IPS-20b (cell line): Measurements from ENCODE around the gene CTDP1.
"Not testable (repeated sequence)": the region's sequence is repeated elsewhere in the genome, so short reads cannot be mapped to it uniquely, and the experiment has no call there.

Experiments
- H3K27ac ChIP-seq: one replicate; pipeline ENCODE4 v1.5.1; 2013; ENCODE audit warnings: low read length
- H3K27me3 ChIP-seq: 2 replicates; pipeline ENCODE4 v1.6.1; 2013; ENCODE audit warnings: mild to moderate bottlenecking, low read length, inconsistent platforms; ENCODE audit not compliant: insufficient read depth
- H3K36me3 ChIP-seq: 2 replicates; pipeline ENCODE4 v1.6.1; 2013; ENCODE audit warnings: low read depth, mild to moderate bottlenecking, inconsistent platforms, low read length, moderate library complexity; ENCODE audit not compliant: insufficient read depth
- H3K4me1 ChIP-seq: 2 replicates; pipeline ENCODE4 v1.6.1; 2013; ENCODE audit warnings: mild to moderate bottlenecking, control low read depth, inconsistent platforms, low read length, moderate library complexity; ENCODE audit not compliant: insufficient read depth
- H3K4me3 ChIP-seq: 2 replicates; pipeline ENCODE4 v1.5.1; 2013; ENCODE audit warnings: mild to moderate bottlenecking, low read length, inconsistent platforms
- H3K9ac ChIP-seq: 2 replicates; pipeline ENCODE4 v1.6.1; 2013; ENCODE audit warnings: low read depth, mild to moderate bottlenecking, inconsistent platforms, low read length, moderate library complexity
- H3K9me3 ChIP-seq: 2 replicates; pipeline ENCODE4 v1.6.1; 2013; ENCODE audit warnings: mild to moderate bottlenecking, low read depth, low read length, inconsistent platforms; ENCODE audit not compliant: insufficient read depth

The CTDP1 gene

DNA sequence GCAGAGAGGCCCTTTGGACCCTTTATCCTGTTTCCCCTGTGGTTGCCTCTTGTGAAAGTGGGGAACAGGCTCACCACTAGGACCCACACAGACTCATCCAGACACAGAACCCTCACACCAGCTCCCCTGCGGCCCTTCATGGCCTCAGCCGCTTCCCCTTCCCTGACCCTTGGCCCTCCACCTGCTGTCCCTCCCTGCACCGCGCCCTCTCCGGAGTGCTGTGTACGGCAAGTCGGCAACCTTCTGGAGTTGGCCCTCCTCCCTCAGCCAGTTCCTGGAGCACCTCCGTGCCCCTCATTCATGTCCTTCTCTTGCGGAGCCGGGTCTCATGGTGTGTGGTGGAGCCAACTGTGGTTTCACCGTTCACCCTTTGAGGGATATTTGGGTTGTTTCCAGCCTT, 44.0 kb downstream of the CTDP1 start:
- no peak overlapping the region for H3K9ac ChIP-seq
- H3K36me3 ChIP-seq, result peaks cover 45% of the 10 kb centered on the region
- no peaks in the 10 kb centered on the region for H3K4me1 ChIP-seq
- no peak overlapping the region for H3K27ac ChIP-seq
- H3K27me3 ChIP-seq, result no peaks in the 10 kb centered on the region
- H3K4me3 ChIP-seq, result no peak overlapping the region
- no peaks in the 10 kb centered on the region for H3K9me3 ChIP-seq

DNA sequence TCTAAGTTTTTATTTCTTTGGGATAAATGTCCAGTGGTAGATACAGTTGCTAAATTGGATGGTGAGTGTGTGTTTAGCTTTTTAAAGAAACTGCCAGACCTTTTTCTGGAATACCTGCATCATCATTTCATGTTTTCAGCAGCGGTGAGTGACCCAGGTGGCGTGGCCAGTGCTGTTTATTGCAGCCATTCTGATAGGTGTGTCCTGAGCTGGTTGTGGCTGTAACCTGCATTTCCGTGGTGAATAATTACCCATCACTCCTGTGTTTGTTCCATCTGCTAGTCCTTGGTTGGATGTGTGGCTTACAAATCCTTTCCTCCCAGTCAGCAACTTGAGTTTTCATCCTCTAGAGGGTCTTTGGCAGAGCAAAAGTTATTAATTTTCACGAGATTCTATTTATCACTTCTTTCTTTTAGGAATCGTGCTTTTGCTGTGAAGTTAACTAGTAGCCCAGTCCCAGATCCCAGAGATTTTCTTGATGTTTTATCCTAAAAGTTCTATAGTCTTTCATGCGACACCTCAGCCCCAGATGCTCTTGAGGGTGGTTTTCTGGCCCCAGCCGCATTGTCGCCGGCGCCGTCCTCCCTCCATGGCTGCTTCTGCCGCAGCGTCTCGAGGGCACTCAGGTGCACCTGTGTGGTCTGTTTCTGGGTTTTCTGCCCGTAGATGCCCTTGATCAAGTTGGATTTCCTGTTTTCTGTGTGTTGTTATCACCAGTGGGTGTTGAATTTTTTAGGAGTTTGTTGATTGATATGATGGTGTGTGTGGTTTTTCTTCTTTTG, 44.9 kb downstream of the CTDP1 start:
- Histone ChIP-seq H3K4me1 (no peaks in the 10 kb centered on the region), H3K27ac (no peak overlapping the region), H3K27me3 (no peaks in the 10 kb centered on the region), H3K9ac (no peak overlapping the region), H3K4me3 (no peak overlapping the region), H3K36me3 (peaks cover 45% of the 10 kb centered on the region), H3K9me3 (no peaks in the 10 kb centered on the region)

DNA sequence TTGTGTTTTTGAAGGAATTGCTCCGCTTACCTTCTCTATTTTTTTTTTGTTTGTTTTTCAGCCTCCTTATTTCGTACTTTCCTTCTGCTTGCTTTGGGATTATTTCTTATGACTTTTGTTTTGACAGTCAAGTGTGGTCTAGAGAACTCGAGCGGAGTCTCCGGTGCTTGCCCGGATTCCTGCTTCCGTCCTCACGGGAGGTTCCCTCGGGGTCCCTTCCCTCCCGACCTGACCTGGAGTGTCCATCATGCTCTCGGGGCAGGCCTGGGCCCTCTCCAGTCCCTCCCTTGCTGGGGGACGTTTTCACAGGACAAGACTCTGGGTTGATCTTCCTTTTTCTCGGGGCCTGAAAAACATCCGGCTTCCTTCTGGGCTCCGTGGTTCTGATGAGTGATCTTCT, 45.9 kb downstream of the CTDP1 start:
- no peaks in the 10 kb centered on the region for H3K4me1 ChIP-seq
- H3K27me3 ChIP-seq, result no peaks in the 10 kb centered on the region
- H3K36me3 ChIP-seq, result peaks cover 45% of the 10 kb centered on the region
- no peak overlapping the region for H3K4me3 ChIP-seq
- no peak overlapping the region for H3K27ac ChIP-seq
- H3K9ac ChIP-seq, result no peak overlapping the region
- H3K9me3 ChIP-seq, result no peaks in the 10 kb centered on the region

DNA sequence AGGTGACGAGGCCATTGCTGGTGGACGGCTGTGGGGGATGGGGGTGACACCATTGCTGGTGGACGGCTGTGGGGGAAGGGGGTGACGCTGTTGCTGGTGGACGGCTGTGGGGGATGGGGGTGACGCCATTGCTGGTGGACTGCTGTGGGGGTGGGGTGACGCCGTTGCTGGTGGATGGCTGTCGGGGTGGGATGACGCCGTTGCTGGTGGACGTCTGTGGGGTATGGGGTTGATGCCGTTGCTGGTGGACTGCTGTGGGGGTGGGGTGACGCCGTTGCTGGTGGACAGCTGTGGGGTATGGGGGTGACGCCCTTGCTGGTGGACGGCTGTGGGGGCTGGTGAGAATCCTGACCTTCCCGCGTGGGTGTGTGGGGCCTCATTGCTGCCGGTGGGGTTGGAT, 47.1 kb downstream of the CTDP1 start:
- Histone ChIP-seq H3K4me1 (no peaks in the 10 kb centered on the region), H3K27ac (no peak overlapping the region), H3K27me3 (no peaks in the 10 kb centered on the region), H3K4me3 (no peak overlapping the region), H3K36me3 (peaks cover 48% of the 10 kb centered on the region), H3K9me3 (peaks cover 9% of the 10 kb centered on the region), H3K9ac (no peak overlapping the region)

DNA sequence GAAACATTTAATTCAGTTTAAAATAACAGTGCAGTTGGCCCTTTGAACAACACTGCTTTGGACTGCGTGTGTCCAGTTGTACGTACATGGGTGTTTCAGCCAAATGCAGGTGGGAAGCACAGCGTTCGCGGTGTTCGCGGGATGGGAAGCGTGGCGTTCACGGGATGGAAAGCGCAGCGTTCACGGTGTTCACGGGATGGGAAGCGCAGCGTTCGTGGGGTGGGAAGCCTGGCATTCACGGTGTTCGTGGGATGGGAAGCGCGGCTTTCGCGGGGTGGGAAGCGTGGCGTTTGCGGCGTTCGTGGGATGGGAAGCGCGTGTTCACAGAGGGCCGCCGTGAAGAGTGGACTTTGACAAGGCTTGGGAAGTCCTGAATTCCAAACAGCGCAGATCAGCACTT, 47.6 kb downstream of the CTDP1 start:
- no peak overlapping the region for H3K9ac ChIP-seq
- H3K36me3 ChIP-seq, result peaks cover 49% of the 10 kb centered on the region
- H3K9me3 ChIP-seq, result peaks cover 12% of the 10 kb centered on the region
- no peak overlapping the region for H3K27ac ChIP-seq
- H3K4me3 ChIP-seq, result no peak overlapping the region
- no peaks in the 10 kb centered on the region for H3K27me3 ChIP-seq
- no peaks in the 10 kb centered on the region for H3K4me1 ChIP-seq

DNA sequence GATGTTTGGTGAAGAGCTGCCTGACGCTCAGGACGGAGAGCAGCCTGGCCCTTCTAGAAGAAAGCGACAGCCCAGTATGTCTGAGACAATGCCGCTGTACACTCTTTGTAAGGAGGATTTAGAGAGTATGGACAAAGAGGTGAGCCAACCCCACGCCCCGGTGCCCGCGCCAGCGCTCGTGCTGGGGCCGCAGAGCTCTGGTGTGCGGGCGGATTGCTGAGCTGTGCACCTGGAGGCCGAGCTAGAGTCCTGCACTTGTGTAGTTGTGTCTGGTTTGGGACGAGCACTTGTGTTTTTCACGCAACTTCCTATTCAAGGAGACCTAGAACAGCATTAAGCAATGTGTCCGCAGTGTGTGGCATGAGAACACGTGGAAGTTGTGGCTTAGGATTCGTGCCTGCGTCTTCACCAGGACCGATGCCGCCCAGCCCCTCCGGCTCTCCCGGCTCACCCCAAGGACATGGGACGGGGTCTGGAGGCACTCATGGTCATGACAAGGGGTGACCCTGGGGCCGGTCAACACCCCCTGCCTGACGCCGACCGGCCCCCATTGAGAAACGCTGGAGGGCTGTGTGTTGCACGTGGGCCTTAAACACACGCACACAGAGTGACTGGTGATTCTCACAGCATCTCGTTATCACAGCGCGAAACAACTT, 49.5 kb downstream of the CTDP1 start:
- Histone ChIP-seq H3K27me3 (no peaks in the 10 kb centered on the region), H3K9me3 (peaks cover 12% of the 10 kb centered on the region), H3K4me3 (no peak overlapping the region), H3K9ac (no peak overlapping the region), H3K4me1 (no peaks in the 10 kb centered on the region), H3K36me3 (peaks cover 45% of the 10 kb centered on the region), H3K27ac (no peak overlapping the region)

DNA sequence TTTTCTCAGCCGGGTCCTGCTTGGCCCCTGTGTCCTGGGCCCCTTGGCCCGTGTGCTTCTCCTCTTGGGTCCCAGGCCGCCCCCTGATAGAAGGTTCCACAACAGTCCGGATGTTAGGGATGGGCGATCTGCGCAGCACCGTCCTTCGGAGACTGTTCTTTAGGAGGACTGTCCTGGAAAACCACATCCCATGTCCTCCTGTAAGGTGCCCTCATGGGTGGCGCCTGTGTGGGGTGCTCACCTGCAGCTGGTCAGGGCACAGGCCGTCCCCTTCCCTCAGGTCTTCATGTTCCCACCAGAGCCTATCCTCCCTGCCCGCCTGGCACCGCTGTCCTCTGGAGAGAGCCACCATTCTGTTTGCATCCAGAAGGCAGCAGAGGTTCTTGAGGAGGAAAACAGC, 50.0 kb downstream of the CTDP1 start:
- Histone ChIP-seq H3K27ac (no peak overlapping the region), H3K36me3 (peaks cover 51% of the 10 kb centered on the region), H3K27me3 (no peaks in the 10 kb centered on the region), H3K4me1 (no peaks in the 10 kb centered on the region), H3K9me3 (peaks cover 12% of the 10 kb centered on the region), H3K9ac (no peak overlapping the region), H3K4me3 (no peak overlapping the region)

DNA sequence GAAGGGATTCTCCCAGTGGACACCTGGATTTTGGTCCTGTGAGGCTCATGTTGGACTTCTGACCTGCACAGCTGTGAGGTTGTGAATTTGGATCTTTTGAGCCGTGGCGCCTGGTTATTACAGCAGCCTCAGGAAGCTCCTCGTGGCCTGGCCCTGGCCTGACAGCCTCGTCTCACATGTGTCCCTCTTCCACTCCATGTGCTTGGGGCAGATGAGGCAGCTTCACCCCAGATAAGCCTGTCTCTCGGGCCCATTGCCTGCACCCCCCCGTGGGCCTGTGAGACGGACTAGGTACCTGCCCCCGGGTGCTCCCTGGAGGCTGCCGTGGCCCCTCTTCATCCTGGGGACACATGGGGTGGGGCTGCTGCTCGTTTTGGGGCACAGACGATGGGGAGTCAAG, 51.2 kb downstream of the CTDP1 start:
- peaks cover 54% of the 10 kb centered on the region for H3K36me3 ChIP-seq
- no peaks in the 10 kb centered on the region for H3K27me3 ChIP-seq
- H3K9ac ChIP-seq, result no peak overlapping the region
- H3K4me3 ChIP-seq, result no peak overlapping the region
- no peak overlapping the region for H3K27ac ChIP-seq
- peaks cover 12% of the 10 kb centered on the region for H3K9me3 ChIP-seq
- no peaks in the 10 kb centered on the region for H3K4me1 ChIP-seq

DNA sequence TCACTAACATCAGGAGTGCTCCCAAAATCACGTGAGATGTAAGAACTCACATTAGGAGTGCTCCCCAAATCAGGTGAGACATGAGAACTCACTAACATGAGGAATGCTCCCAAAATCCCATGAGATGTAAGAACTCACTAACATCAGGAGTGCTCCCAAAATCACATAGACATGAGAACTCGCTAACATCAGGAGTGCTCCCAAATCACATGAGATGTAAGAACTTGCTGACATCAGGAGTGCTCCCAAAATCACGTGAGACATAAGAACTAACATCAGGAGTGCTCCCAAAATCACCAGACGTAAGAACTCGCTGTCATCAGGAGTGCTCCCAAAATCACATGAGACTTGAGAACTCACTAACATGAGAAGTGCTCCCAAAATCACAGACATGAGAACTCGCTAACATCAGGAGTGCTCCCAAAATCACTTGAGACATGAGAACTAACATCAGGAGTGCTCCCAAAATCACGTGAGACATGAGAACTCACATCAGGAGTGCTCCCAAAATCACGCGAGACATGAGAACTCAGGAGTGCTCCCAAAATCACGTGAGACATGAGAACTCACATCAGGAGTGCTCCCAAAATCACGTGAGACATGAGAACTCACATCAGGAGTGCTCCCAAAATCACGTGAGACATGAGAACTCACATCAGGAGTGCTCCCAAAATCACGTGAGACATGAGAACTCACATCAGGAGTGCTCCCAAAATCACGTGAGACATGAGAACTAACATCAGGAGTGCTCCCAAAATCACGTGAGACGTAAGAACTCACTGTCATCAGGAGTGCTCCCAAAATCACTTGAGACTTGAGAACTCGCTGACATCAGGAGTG, 52.5 kb downstream of the CTDP1 start:
- Histone ChIP-seq H3K9me3 (peaks cover 12% of the 10 kb centered on the region), H3K36me3 (peaks cover 64% of the 10 kb centered on the region)
- not testable (repeated sequence) for H3K9ac ChIP-seq, H3K4me3 ChIP-seq, H3K27ac ChIP-seq, H3K4me1 ChIP-seq, H3K27me3 ChIP-seq

DNA sequence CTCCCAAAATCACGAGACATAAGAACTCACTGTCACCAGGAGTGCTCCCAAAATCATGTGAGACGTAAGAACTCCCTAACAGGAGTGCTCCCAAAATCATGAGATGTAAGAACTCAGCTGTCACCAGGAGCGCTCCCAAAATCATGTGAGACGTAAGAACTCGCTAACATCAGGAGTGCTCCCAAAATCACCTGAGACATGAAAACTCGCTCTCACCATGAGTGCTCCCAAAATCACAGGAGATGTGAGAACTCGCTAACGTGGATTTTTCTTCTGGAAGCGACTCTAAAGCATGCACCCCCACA, 53.1 kb downstream of the CTDP1 start:
- peaks cover 12% of the 10 kb centered on the region for H3K9me3 ChIP-seq
- H3K36me3 ChIP-seq, result peaks cover 70% of the 10 kb centered on the region
- no peak overlapping the region for H3K4me3 ChIP-seq
- no peak overlapping the region for H3K9ac ChIP-seq
- H3K27ac ChIP-seq, result no peak overlapping the region
- no peaks in the 10 kb centered on the region for H3K4me1 ChIP-seq
- no peaks in the 10 kb centered on the region for H3K27me3 ChIP-seq

DNA sequence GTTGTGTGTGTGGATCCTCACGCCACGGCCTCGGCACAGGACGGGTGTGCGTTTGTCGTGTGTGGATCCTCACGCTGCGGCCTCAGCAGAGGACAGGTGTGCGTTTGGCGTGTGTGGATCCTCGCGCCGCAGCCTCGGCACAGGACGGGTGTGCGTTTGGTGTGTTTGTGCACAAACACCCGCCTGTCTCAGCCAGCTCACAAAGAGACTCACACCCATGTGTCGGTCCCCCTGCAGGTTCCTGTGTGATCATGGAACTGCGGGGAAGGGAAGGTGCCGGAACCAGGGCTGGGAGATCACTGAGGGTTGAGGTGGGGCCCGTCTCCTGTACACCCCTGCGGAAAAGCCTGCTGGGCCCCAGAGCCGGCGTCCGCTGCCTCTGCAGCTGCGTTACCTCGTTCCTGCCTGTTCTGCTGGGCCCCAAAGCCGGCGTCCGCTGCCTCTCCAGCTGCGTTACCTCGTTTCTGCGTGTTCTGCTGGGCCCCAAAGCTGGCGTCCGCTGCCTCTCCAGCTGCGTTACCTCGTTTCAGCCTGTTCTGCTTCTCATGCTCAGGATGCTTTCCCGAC, 53.6 kb downstream of the CTDP1 start:
- Histone ChIP-seq H3K9me3 (peaks cover 12% of the 10 kb centered on the region), H3K27me3 (no peaks in the 10 kb centered on the region), H3K36me3 (peaks cover 70% of the 10 kb centered on the region), H3K4me1 (no peaks in the 10 kb centered on the region), H3K9ac (no peak overlapping the region), H3K27ac (no peak overlapping the region), H3K4me3 (no peak overlapping the region)
